Fibroblast of skin of abdomen (primary cell): ENCODE measurements around the gene PTP4A2.

Source experiments
- DNase-seq: peaks from one replicate; pipeline ENCODE4 v3.0.0-alpha.2; 2013

The PTP4A2 gene

GRCh38 chr1:31857863-31858262 is 80.3 kb downstream of the PTP4A2 start:
- no peak for DNase-seq
